SJSA1 (cell line): ENCODE data around the gene MRAS. TPM values are rescaled to one million over a fixed set of nuclear protein-coding genes. Genes with fewer than 3 reads are reported as not detected.
"Not testable (repeated sequence)": the region's sequence is repeated elsewhere in the genome, so short reads cannot be mapped to it uniquely, and the experiment has no call there.

Source experiments
- DNase-seq, 2 experiments: peaks; one replicate each; pipeline ENCODE4 v3.0.0-alpha.2; 2015 to 2020; ENCODE audit warnings: low spot score in 2 of 2, low read depth in 1 of 2
- H3K27ac ChIP-seq: fragments of 250-450 bp; sonication (Bioruptor Pico); 2 replicates; pipeline ENCODE4 v1.5.1; 2020; ENCODE audit warnings: mild to moderate bottlenecking, moderate library complexity
- H3K27me3 ChIP-seq: fragments of 250-450 bp; sonication (Bioruptor Pico); replicated peaks from 2 replicates; pipeline ENCODE4 v1.5.1; 2020; ENCODE audit warnings: mild to moderate bottlenecking, moderate library complexity
- H3K36me3 ChIP-seq: fragments of 250-450 bp; sonication (Bioruptor Pico); 2 replicates; pipeline ENCODE4 v1.5.1; 2020; ENCODE audit warnings: mild to moderate bottlenecking
- H3K4me1 ChIP-seq: fragments of 250-450 bp; sonication (Bioruptor Pico); replicated peaks from 2 replicates; pipeline ENCODE4 v1.6.1; 2021; ENCODE audit warnings: mild to moderate bottlenecking
- H3K4me3 ChIP-seq: fragments of 250-450 bp; sonication (Bioruptor Pico); 2 replicates; pipeline ENCODE4 v1.5.1; 2020; ENCODE audit warnings: mild to moderate bottlenecking
- H3K9me3 ChIP-seq: fragments of 250-450 bp; sonication (Bioruptor Pico); replicated peaks from 2 replicates; pipeline ENCODE4 v1.5.1; 2020; ENCODE audit warnings: mild to moderate bottlenecking
- total RNA-seq: library from RNA; depleted of rRNA; stranded (reverse); fragments of >200 nt; shearing (Covaris generic); gene quantifications from 2 replicates; pipeline ENCODE4 v1.2.3, GENCODE V29; 2014

The MRAS gene
- total RNA-seq, 1 experiment from 2014 or later = 155 TPM

DNA sequence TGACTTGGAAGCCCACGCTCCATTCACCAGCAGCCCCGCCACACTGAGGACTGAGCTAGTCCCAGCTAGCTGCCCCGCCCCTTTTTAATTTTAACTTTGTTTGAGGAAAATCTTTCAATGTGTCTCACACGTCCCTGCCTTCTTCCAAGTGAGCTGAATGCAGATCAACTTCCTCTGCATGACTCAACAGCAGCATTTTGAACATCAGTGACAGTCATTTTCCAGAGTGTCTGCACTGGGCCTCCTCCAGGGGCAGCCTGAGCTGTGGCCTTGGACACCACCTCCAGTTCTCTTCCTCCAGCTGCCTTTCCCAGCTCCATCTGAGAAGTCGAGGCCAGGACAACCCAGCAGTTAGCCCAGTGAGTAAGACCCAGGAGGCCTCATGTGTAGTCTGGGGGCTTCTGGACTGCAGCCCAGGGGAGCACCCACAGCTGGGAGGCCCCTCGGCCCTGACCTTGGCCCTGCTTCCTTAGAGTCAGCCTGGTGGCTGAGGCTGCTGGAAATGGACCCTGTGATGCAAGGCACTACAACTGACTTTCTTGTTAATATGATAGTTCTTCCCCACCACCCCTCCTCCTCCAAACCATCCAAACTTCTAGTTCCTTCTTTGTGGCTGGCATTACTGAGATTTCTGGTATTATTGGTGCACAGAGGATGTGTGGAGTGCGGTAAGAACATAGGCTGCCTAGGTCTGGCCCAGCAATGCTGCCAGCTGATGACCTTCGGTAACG is 64.6 kb downstream of the MRAS start:
- no peaks in the 10 kb centered on the region for H3K36me3 ChIP-seq
- no peak overlapping the region for H3K4me3 ChIP-seq
- peaks cover 10% of the 10 kb centered on the region for H3K4me1 ChIP-seq
- DNase-seq = no peak
- H3K27ac ChIP-seq = no peak overlapping the region
- H3K27me3 ChIP-seq = no peaks in the 10 kb centered on the region
- H3K9me3 ChIP-seq = no peaks in the 10 kb centered on the region

DNA sequence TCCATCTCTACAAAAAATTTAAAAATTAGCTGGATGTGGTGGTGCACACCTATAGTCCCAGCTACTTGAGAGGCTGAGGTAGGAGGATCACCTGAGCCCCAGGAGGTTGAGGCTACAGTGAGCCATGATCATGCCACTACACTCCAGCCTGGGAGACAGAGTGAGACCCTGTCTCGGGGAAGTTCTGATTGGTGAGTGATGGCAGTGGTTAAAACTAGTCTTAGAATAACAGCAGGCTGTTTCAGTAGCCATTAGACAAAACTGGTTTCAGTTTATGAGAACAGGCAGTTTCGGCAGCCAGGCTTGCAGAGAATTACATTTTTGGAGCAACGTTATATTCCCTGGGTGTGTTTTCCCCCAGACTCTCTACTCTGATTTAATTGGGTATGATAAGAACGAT is 67.9 kb downstream of the MRAS start:
- not testable (repeated sequence) for H3K4me3 ChIP-seq, H3K27ac ChIP-seq, H3K36me3 ChIP-seq, DNase-seq, H3K27me3 ChIP-seq, H3K9me3 ChIP-seq
- H3K4me1 ChIP-seq = peaks cover 10% of the 10 kb centered on the region

DNA sequence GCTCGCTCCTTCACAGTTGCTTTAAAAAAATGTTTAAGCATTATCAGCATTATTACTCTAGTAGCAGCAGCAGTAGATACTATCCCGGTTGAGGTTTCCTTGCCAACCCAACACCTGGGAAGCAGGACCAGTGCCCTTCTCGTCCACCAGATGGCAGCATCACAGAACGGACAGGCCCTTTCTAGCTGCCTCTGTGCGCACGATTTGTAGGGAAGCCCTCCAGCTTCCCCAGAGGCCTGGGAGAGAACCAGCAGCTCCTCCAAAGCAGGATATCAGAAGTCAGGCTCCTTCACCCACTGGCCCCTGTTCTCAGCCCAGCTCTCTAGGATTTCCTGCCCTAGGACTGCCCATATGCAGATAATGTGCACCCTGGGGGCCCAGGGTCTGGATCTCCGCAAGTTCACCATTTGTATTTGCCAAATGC is 69.2 kb downstream of the MRAS start:
- no peak overlapping the region for H3K27ac ChIP-seq
- peak; percentile 61 to 81 for DNase-seq
- H3K4me3 ChIP-seq = no peak overlapping the region
- no peaks in the 10 kb centered on the region for H3K27me3 ChIP-seq
- peaks cover 14% of the 10 kb centered on the region for H3K4me1 ChIP-seq
- no peaks in the 10 kb centered on the region for H3K36me3 ChIP-seq
- H3K9me3 ChIP-seq = no peaks in the 10 kb centered on the region

DNA sequence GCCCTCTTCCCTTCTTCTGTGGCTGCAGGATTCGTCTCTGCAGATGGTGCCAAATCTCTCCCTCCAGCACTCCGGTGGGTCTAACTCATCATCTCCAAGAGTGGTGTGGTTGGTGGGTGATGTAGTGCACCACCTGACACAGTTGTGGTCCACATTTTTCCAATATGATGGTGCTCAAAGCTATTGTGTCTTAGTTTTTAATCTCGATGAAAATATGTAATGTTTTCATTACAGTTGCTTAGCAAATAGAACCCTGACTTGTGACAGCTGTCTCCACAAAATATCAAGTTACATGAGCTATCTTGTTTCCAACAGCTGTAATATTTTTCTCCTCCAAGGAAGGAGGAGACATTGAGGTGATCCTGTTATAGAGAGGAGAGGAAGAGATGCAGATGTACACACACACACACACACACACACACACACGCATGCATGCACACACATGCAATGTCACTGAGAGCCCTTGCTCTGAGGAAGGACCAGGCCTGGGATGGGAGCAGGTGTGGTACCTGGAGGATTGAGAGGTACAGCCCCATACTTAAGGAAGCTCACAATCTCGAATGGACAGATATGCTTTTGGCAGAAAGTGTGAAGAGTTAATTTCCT is 70.3 kb downstream of the MRAS start:
- no peaks in the 10 kb centered on the region for H3K9me3 ChIP-seq
- no peak overlapping the region for H3K4me3 ChIP-seq
- DNase-seq = no peak
- no peaks in the 10 kb centered on the region for H3K36me3 ChIP-seq
- H3K4me1 ChIP-seq = peaks cover 10% of the 10 kb centered on the region
- no peaks in the 10 kb centered on the region for H3K27me3 ChIP-seq
- H3K27ac ChIP-seq = no peak overlapping the region

DNA sequence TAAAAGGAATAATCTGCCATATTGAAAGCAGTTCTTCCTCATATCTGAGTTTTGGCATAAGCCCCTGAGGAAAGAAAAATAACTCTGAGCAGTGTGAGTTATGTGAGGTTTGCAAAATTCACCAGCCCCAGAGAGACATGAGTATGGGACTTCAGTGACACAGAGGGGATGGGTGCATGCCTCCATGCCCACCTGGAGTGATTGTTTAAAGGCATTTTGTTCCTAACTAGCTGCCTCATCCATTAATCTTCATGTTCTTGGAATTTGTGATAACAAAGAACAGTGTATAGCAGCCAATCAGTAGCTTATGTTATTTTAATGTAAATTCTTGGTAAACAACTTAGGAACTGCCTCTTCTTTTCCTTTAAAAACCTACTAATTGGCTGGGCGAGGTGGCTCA is 74.9 kb downstream of the MRAS start:
- Histone ChIP-seq H3K27me3 (no peaks in the 10 kb centered on the region), H3K4me3 (no peak overlapping the region), H3K27ac (no peak overlapping the region), H3K4me1 (peaks cover 10% of the 10 kb centered on the region), H3K36me3 (no peaks in the 10 kb centered on the region), H3K9me3 (no peaks in the 10 kb centered on the region)
- no peak for DNase-seq

DNA sequence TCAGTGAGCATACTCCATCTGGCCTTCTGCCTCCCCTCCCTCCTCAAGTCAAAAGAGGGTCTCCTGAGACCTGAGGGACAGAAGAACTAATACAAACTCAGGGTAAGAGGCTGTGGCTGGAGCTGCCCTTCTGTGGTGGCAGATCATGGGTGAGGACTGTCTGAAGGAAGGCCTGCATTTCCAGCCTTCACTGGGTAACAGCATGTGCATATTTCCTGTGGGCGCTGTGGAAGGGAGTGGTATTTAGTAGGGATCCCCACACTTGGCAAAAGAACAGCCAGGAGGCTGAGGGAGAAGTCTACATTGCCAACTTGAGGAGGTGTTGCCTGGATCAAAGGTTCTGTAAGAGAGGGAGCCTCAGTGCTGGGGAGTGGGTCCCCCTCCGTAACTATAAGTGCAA is 75.9 kb downstream of the MRAS start:
- Histone ChIP-seq H3K4me3 (no peak overlapping the region), H3K9me3 (no peaks in the 10 kb centered on the region), H3K4me1 (peaks cover 10% of the 10 kb centered on the region), H3K36me3 (no peaks in the 10 kb centered on the region), H3K27ac (no peak overlapping the region), H3K27me3 (no peaks in the 10 kb centered on the region)
- no peak for DNase-seq

DNA sequence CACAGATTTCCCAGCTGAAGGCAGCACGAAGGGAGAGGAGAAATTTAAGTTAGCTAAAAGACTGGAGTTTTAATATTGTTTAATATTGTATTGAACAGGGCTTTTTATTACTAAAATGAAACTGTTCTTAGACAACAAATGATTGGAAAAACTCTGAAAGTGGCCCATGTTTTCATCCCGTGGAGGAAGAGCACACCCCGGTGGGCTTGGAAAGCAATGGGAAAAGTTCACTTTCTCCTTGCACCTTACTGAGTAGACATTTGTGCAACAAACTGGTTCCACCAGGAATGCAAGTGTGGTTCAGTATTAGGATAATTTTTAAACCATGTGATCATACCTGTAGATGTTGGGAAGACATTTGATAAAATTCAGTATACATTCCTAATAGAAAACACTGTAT is 77.8 kb downstream of the MRAS start:
- DNase-seq = no peak
- Histone ChIP-seq H3K9me3 (no peaks in the 10 kb centered on the region), H3K36me3 (no peaks in the 10 kb centered on the region), H3K27me3 (no peaks in the 10 kb centered on the region), H3K4me1 (peaks cover 10% of the 10 kb centered on the region), H3K4me3 (no peak overlapping the region), H3K27ac (no peak overlapping the region)

DNA sequence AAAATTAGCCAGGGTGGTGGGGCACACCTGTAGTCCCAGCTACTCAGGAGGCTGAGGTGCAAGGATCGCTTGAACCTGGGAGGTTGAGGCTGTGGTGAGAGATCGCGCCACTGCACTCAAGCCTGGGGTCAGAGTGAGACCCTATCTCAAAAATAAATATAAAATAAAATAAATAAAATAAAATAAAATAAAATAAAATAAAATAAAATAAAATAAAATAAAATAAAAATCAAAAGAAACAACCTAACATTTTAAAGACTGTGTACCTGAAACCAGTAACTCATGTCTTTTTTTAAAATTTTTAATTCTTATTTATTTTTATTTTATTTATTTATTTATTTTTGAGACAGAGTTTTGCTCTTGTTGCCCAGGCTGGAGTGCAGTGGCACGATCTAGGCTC is 78.4 kb downstream of the MRAS start:
- H3K36me3 ChIP-seq, DNase-seq, H3K27me3 ChIP-seq, H3K4me1 ChIP-seq, H3K4me3 ChIP-seq, H3K9me3 ChIP-seq, H3K27ac ChIP-seq: not testable (repeated sequence)

DNA sequence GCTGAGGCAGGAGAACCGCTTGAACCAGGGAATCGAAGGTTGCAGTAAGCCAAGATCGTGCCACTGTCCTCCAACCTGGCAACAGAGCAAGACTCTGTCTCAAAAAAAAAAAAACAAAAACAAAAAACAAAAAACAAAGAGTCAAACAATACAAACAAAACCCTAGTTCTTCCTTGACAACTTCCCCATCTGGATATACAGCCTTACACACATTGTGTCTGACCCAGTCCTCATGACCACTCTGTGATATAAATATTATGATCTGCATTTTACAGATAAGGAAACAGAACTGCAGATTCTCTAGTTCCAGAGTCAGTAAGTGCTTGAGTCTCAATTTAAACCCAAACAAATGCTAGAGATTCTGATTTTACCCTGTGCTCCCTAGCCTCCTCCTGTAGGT is 81.3 kb downstream of the MRAS start:
- peaks cover 3% of the 10 kb centered on the region; the same call in 1 of the 2 replicates for H3K27me3 ChIP-seq
- H3K9me3 ChIP-seq = peaks cover 3% of the 10 kb centered on the region; the same call in 1 of the 2 replicates
- H3K4me1 ChIP-seq = peaks cover 6% of the 10 kb centered on the region
- H3K27ac ChIP-seq = no peak overlapping the region
- DNase-seq = no peak
- H3K36me3 ChIP-seq = no peaks in the 10 kb centered on the region
- H3K4me3 ChIP-seq = no peak overlapping the region

DNA sequence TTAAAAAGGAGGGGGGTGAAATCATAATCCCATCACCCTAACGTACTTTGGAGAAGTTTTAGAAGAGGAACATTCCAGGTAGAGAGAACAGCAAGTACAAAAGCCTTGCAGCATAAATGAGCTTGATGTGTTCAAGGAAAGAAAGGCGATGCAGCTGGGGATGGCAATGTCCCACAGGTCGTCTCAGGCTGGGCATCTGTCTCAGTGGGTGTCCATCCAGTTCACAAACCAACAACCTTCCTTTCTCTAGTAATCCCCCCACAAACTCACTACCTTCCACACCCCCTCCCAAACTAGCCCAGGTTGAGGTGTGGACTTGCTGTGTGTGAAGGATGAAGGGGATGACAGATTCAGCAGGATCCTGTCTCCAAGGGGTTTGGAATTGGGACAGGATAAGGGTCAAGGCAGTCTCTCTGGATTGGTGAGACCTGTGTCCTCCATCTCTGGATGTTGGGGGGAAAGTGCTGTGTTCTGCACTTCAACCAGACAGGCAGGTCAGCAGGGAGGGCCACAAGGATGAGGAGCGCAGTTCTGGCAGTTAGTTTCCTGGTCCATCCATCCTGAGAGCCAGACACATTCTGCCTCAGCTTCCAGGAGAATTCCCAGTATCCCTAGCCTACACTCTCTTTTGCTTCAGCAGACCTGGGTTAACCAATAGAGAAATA is 84.3 kb downstream of the MRAS start:
- Histone ChIP-seq H3K27me3 (peaks cover 10% of the 10 kb centered on the region; the same call in 1 of the 2 replicates), H3K4me1 (peaks cover 14% of the 10 kb centered on the region), H3K27ac (no peak overlapping the region), H3K9me3 (peaks cover 3% of the 10 kb centered on the region; the same call in 1 of the 2 replicates), H3K4me3 (no peak overlapping the region), H3K36me3 (no peaks in the 10 kb centered on the region)
- DNase-seq = no peak

DNA sequence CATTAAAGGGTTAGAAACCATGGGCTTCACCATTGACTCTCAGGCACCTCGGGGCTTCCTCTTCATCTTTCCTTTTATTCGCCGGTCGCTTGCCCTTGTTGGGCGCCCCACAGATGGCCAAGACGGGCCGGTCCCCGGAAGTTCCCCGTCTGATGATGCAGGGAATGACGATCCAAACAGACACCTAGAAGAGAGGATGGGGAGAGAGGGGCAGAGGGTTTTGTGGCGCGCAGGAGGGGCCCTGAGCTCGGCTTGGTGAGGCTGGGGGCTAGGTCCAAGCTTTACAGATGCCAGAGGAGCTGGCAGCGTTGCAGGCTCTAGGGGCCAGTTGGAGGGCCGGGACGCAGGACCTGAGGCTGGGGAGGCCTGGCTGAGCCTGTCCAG is 85.5 kb downstream of the MRAS start:
- no peak overlapping the region for H3K27ac ChIP-seq
- H3K4me3 ChIP-seq = no peak overlapping the region
- peaks cover 3% of the 10 kb centered on the region; the same call in 1 of the 2 replicates for H3K9me3 ChIP-seq
- peaks cover 10% of the 10 kb centered on the region; the same call in 1 of the 2 replicates for H3K27me3 ChIP-seq
- DNase-seq = no peak
- H3K4me1 ChIP-seq = peaks cover 21% of the 10 kb centered on the region
- no peaks in the 10 kb centered on the region for H3K36me3 ChIP-seq

DNA sequence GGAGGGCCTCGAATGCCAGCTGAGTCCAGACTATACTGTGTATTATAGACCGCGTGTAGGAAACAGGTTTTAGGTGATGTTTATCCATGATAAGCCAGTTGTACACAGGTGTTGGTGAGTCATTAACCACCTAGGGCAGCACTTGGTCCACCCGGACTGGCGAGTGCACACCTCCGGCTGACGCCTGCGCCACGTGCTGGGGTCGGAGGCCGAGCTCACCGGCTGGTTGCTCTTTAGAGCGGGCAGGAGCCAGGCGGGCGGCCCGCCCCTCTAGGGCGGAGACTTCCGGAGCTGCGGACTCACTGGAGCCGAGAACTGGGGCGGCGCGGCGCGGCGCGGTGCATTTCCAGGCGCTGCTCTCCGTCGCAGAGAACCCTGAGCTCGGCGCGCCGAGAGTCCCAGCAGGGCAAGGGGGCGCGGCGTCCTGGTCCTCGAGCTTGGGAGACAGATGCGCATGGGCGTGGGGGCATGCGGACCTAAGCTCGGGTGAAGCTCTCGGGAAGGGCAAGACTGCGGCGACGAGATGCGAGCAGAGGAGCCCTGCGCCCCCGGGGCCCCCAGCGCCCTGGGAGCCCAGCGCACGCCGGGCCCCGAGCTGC is 86.0 kb downstream of the MRAS start, which contains the start of gene ESYT3:
Gene ESYT3, plus strand, starts transcription at position 341 of the 599 bp plus-strand sequence. Its CDS starts 183 bp downstream, at position 524.
- Histone ChIP-seq H3K27ac (no peak within 1 kb of the TSS), H3K4me1 (peaks cover 26% of the 10 kb centered on the region), H3K4me3 (peak within 1 kb of the TSS; percentile 30), H3K27me3 (peaks cover 10% of the 10 kb centered on the region; the same call in 1 of the 2 replicates), H3K36me3 (no peaks in the 10 kb centered on the region), H3K9me3 (peaks cover 3% of the 10 kb centered on the region; the same call in 1 of the 2 replicates)
- peak; percentile 29 to 67 for DNase-seq

DNA sequence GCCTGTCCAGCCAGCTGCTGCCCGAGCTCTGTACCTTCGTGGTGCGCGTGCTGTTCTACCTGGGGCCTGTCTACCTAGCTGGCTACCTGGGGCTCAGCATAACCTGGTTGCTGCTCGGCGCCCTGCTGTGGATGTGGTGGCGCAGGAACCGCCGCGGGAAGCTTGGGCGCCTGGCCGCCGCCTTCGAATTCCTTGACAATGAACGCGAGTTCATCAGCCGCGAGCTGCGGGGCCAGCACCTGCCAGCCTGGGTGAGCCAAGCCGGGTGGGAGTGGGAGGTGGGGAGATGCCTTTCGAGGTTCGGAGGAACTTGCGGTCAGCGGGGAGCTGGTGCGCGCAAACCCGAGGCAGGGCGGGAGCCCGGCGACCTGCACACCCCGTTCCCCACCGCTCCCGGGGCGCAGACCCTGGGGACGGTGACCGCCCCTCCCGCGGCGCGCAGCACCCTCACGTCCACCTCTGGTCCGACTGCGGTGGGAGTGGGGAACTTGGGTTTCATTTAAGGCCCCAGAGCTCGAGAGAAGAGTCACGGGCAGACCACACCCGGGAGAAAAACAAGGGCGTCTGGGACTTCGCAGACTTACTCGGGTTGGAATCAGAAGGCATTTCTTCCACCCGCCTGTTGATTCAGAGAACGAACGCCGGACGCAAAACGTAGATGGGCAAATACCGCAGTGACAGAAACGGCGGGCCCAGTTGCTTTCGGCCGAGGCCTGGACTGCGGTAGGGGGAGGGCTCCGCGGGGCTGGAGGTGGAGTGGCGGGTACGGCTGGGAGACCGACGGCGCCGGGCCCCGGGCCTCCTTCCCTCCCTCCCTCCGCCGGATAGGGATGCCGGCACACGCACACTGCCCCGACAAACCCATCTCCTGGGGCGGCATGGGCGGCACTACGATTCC is 86.7 kb downstream of the MRAS start:
- H3K27ac ChIP-seq = no peak overlapping the region
- peak overlapping the region; percentile 30 for H3K4me3 ChIP-seq
- H3K36me3 ChIP-seq = no peaks in the 10 kb centered on the region
- DNase-seq = no peak
- H3K9me3 ChIP-seq = peaks cover 3% of the 10 kb centered on the region; the same call in 1 of the 2 replicates
- peaks cover 34% of the 10 kb centered on the region for H3K4me1 ChIP-seq
- peaks cover 10% of the 10 kb centered on the region; the same call in 1 of the 2 replicates for H3K27me3 ChIP-seq
